ENCODE data around the gene ADD1.

ADD1 gene

DNA sequence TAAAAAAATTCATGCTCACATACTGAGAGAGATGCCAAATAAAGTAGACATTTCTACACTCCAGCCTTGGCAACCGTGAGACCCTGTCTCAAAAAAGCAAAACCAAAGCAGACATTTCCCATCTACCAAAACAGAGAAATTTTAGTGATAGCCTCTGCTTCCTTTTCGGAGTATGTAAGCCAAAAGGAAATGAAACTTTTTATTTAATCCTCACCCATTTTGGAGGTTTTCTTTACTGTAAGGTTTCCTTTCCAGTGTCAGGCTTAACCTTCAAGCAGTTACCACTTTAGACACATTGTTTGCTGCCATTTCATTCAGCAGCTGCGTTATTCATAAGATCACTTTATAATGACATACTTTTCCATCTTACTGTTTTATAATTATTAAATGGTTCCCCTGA, 15.9 kb downstream of the ADD1 start:
- no peak for DNase-seq (ENCODE audit: low spot score)

DNA sequence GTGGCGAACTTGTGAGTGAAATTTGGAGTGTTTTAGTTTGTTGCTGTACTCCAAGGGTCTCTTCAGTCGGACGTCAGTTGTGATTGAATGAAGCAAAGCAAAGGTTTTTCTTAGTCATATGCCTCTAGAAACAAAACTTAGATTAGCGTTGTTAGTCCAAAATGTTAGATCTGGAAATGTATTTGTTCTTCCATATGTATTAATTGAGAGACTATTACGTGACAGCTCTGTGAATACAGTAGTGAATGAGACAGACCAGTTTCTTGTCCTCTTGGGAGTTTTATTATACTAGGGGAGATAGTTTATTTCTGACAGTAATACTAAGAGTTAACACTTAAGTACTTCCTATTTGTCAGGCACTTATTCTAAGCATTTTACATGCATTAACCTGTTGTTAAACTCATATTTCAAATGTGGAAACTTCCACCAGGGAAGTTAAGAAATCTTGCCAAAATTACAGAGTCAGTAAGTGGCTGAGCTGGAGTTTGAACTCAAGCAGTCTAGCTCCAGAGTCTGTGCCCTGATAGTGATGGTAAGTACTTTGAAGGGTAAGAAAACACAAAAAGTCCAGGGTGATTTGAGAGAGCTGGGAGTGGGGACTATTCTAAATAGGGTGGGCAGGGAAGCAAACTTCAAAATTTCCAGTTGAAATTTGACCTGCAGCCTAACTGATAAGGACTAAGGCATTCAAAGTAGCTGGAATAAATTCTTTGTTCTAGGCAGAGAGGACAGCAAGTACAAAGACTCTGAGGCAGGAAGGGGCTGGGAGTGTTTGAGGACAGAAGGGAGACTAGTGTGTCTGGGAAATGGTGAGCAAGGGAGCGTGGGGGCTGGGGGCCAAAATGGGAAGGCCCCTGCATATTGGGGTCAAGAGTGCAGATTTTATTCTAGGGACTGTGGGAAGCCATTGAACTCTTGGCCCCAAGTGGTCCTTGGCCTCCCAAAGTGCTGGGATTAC, 17.0 kb downstream of the ADD1 start:
- DNase-seq (ENCODE audit: low spot score): no peak

DNA sequence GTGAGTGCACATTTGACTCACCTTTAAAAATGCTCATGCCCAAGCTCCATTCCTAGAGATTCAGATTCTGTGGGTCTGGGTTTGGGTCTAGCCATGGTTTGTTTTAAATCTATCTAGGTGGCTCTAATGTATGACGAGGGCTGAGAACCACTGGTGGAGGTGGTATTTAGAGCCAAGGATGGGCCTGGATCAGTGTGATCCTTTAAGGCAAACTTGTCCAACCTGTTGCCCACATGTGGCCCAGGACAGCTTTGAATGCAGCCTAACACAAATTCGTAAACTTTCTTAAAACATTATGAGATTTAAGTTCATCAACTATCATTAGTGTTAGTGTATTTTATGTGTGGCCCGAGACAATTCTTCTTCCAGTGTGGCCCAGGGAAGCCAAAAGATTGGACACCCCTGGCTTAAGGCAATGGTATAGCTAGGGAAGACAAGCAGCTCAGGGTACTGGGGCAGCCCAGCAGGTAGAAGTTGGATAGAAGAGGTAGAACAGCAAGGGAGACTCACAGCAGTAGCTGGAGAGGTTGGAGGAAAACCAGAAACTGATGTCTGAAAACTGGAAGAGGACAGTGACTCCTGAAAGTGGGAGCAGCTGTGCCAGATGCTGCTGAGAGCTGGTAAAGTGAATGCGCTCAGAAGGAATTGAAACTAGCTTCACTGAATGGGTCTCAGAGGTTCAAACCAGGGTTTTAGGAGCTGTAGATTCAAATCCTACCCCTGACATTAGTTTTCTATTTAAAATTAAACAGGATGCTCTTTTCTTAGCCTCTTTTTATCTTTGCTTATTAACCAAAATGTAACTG, 18.2 kb downstream of the ADD1 start:
- no peak for DNase-seq (ENCODE audit: low spot score)

DNA sequence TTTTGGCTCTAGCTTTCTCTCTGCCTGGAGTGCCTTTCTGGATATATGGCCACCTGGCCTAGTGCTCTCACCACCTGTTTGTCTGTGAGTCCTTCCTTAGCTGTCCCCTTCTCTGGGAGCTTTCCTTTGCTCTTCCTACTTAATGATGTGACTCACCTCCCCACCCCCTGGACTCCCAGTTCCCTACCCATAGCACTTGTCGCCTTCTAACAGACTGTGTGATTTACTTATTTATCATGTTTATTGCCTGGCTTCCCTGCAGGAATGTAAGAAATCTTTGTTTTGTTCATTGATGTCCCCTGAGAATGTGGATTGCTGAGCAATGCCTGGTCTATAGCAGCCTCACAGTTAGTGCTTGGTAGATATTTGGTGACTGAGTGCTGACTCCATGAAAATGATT, 18.9 kb downstream of the ADD1 start:
- DNase-seq (ENCODE audit: low spot score): no peak

DNA sequence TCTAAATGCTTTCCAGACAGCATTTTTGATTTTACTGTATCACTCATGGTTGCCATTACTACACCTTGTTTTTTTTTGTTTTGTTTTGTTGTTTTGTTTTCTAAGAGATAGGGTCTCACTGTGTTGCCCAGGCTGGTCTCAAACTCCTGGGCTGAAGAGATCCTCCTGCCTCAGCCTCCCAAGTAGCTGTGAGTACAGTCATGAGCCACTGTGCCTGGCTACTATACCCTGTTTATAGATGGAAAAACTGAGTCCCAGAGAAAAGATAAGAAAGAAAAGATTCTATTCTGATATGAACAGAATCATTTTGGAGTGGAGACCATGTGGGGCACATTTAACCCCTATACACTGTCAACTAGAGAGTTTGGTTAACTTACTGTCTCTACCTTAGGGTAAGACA, 20.0 kb downstream of the ADD1 start:
- DNase-seq (ENCODE audit: low spot score): no peak

DNA sequence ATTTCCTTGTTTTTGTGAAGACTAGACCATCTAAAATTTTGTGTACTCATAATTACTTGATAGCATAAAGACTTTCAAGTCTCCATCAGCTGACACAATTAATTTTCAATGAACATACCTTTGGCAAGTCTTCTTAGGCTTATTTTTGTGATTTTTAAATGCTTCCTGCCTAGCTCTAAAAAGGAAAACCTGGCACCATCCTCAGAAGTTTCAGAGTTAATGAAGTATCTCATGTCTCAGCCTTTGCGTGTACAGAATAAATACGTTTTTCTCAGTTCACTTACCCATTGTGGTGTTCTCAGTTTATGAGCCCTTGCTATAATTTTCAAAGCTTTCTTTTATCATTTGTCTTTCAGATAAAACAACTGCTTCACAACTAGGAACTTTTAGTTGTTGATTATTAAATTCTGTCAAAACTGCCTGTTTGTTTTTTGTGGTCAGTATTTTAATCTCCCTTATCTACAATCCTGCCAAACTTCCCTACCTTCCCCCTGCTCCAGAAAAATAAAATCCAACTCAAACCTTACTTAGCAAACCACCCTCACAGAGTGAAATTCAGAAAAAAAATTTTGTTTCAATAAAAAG, 21.6 kb downstream of the ADD1 start:
- no peak for DNase-seq (ENCODE audit: low spot score)

DNA sequence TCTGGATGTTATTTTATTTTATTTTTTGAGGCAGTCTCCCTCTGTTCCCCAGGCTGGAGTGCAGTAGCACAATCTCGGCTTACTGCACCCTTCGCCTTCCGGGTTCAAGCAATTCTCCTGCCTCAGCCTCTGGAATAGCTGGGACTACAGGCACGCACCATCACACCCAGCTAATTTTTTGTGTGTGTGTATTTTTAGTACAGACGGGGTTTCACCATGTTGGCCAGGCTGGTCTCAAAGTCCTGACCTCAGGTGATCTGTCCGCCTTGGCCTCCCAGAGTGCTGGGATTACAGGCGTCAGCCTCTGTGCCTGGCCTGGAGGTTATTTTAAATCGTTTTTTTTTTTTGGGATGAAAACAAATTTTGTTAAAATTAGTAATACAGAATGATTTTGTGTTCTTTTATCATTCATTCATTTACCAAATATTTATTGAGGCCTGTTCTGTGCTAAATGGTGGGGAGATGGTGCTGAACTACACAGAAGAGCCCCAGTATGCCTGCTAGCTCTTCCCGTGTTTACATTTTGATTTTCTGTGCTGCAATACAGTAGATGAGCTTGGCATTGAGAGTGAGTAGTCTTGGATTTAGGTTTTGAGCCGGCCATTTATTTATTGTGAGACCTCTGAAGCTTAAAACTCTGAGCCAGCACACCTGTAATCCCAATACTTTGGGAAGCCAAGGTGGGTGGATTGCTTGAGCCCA, 22.7 kb downstream of the ADD1 start:
- DNase-seq (ENCODE audit: low spot score): no peak

DNA sequence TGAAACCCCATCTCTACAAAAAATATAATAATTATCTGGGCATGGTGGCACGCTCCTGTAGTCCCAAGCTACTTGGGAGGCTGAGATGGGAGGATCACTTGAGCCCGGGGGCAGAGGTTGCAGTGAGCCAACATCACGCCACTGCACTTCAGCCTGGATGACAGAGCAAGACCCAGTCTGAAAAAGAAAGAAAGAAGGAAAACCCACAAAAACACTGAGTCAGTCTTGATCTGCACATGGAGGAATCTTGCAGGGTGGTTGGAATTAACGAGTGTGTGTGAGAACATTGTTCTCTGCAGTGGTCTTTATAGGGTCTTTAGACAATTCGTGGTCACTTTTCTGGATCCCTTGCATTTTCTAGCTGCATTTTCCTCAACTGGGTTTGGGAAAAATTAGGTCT, 23.2 kb downstream of the ADD1 start:
- no peak for DNase-seq (ENCODE audit: low spot score)

DNA sequence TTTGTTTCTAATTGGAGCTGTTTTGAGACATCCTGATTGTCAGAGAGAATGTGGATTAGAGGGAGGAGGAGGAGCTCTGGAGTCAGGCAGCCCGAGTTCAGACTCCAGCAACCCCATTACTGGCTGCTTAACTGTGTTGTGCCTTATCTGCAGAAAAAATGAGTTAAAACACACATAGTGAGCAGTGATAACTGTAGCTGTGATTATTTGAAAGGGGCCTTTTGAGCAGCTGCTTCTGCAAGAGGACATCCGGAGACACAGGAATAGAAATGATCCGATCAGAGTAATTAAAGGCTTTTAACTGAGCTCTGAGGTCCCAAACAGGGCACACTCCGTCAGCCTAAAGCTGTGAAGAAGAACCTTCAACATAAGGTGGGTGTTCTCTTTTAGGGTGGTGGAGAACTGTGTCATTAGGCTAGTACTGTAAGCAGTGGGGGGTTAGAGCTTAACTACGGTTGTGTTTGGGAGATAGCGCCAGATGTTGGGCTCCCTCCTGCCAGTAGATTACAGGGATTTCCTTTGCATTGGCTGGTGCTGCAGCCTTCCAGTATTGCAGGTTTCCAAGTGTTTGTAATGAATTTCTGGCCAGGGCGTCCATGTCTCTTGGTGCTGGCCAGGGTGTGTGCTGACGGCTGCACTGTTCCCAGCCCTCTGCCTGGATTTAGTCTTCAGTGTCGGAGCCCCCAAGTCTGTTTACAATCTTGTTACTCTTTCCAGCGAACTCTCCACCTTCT, 24.3 kb downstream of the ADD1 start:
- no peak for DNase-seq (ENCODE audit: low spot score)

DNA sequence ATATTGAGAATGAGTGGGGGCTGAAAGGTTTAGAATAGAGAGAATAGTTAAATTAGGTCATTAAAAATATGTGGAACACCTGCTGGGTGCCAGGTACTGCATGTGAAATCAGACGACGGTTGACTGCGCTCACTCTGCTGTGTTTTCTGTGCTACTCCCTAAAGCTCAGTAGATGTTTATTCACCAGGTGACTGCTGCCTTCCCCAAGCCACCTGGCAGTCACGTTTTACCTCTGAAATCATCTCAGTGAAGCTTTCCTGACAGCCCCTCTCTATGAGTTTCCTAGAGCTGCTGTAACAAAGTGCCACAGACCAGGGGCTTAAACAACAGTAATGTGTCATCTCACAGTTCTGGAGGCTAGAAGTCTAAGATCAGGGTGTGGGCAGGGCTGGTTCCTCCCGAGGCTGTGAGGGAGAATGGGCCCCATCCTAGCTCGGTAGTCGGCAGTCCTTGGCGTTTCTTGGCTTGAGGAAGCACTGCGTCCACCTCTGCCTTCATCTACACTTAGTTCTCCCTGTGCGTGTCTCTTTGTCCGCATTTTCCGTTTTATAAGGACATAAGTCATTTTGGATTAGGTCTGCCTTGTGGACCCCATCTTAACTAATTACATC, 25.3 kb downstream of the ADD1 start:
- DNase-seq (ENCODE audit: low spot score): no peak

DNA sequence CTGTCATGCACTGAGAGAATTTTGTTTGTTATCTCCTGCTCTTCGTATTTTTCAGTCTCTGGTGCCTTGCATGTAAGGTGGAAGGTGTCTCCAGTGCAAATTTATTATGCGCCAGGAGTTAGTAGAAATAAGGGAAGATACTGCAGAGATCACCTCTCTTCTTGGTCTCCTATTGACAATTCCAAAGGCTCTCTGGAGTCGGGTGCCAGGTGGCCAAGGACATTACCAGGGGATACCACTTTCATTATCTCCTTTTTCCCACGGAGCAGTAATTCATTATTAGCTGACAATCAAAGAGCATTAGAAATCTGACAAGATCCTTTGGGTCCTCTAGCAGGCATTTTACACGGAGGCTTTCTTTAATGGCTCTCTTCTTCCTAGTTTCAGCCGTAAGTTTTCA, 26.0 kb downstream of the ADD1 start:
- DNase-seq (ENCODE audit: low spot score): no peak

DNA sequence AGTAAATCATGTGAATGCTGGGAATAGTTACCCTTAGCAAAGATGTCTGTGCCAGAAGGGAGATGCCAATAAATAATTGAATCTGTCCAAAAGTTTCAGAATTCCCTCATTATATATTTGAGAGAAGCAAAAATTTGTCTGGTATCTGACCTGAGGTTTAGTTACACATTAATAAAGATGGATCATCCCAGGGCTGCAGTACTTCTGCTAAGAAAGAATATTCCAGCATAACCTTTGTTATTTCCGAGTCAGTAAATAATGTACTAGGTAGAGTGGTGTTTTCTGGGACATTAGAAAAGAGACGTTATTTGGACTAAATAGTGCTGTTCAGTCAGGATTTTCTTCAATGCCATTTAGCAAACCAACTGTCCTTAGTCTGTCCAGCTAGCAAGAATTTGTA, 26.4 kb downstream of the ADD1 start:
- DNase-seq (ENCODE audit: low spot score): no peak

DNA sequence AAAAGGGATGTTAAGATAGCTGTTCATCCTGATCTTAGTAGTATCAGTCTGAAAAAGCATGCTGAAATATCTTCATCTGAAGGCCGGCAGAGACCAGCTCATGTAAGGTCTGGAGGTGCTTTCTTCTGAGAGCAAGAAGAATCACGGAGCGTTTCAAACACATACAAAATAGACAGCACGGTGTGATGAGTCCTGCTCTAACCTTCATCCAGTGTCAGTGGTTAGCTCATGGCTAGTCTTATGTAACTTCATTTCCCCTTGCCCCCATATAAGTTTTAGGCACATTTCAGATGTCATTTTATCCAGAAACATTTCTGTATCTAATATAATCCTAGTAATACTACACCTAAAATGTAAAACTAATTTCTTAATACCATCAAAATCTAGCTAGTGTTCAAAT, 27.8 kb downstream of the ADD1 start:
- DNase-seq (ENCODE audit: low spot score): no peak

DNA sequence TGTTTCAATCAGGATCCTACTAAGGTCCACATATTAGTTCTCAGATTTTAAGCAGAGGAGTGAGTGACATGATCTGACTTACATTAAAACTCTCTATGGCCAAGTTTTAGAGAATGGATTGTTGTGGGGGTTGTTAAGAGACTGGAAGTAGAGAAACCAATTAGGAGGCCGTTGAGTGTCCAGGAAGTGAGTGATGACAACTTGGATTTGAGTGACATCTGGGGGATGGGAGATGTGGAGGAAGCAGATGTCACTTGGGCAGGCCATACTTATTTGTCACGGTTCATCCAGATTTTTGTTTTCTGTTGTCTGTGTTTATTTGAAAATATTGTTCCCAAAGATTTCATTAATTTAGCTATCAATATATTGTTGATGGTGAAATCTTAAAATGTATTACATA, 28.3 kb downstream of the ADD1 start:
- no peak for DNase-seq (ENCODE audit: low spot score)

DNA sequence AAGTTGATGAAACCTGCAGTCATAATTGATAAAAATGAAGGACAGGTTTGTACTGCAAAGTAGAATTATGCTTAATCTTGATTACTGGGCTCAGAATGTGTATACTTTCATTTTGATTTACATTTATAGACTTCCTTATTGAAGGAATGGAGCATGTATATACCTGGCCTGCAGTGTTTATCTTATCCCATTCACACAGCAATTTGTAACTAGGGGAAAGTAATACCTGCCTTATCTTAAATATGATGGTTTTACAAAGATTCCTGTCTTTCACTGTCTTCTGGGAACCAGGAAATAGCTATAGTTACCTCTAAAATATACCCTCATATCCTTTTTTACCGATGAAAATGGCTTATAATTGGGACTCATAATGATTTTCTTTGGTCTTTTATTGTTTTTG, 29.7 kb downstream of the ADD1 start:
- DNase-seq (ENCODE audit: low spot score): no peak

DNA sequence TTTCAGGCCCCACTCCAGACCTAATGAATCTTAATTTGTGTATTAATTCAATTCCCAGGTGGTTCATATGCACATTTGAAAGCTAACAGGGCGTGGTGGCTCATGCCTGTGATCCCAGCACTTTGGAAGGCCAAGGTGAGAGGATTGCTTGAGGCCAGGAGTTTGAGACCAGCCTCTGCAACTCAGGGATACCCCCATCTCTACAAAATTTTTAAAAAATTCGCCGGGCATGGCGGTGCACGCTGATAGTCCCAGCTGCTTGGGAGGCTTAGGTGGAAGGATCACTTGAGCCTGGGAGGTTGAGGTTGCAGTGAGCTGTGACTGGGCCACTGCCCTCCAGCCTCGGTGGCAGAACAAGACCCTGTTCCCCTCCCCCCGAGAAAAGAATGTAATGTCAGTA, 31.2 kb downstream of the ADD1 start:
- no peak for DNase-seq (ENCODE audit: low spot score)

DNA sequence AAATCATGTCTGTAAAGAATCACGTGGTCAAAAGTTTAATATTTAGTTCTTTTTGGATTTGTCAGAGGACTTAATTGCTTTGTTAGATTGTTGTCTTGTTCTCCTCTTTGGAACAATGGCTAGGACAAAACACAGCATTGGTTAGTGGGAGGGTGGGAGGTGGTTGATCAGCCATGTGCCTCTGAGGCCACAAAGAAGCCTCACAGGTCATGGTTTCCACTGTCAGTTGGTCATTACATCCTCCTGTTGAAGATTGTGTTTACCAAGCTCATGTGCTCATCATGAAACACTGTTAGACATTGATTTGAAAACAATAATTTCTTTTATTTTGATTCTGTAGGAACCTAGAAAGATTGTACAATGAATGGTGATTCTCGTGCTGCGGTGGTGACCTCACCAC, 31.9 kb downstream of the ADD1 start:
- no peak for DNase-seq (ENCODE audit: low spot score)

DNA sequence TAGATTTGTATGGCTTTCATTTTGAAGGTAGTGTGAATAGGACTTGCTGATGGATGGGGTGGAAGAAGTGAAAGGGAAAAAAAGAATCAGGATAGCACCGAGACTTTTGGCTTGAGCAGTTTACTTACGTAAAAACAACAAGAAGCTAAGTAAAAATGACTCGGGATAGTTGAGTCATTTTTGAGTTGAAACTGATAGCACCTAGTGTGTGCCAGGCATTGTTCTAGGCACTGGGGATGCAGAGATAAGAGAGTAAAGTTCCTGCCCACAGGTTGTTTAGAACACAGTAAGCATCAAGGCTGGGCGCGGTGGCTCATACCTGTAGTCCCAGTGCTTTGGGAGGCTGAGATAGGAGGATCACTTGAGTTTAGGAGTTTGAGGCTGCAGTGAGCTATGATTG, 34.7 kb downstream of the ADD1 start:
- no peak for DNase-seq (ENCODE audit: low spot score)

DNA sequence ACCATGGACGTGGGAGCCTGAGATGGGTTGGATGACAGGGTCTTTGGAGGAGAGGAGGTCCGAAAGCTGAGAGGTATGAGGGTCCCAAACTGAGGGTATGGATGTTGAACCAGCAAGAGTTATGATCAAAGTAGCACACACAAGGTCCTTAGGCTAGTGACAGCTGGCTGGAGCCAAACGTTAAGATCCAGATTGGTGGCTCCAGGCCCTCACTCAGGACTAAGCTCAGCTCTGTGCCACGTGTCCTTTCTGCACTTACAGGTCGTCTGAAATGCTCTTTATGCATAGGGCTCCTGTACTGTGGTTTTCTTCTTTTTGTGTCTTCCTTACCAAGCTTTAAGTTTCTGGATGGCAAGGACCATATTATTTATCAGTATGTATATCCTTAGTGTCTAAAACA, 35.4 kb downstream of the ADD1 start:
- no peak for DNase-seq (ENCODE audit: low spot score)

DNA sequence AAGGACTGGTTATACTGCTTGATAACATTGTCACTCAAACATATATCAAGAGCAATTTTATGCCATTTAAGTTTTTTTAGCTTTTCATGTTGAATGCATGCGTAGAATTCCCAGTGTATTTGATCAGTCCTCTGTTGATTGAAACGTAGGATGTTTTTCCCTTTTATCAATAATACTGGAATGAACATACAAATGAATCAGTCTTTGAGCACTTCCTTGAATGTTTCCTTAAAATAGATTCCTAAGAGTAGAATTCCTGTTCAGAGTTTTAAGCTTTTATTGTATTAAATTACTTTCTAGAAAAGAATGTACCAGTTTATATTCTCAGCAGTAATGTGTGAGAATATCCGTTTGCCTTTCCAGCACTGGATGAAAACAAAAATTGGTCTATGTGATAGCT, 37.8 kb downstream of the ADD1 start:
- no peak for DNase-seq (ENCODE audit: low spot score)

DNA sequence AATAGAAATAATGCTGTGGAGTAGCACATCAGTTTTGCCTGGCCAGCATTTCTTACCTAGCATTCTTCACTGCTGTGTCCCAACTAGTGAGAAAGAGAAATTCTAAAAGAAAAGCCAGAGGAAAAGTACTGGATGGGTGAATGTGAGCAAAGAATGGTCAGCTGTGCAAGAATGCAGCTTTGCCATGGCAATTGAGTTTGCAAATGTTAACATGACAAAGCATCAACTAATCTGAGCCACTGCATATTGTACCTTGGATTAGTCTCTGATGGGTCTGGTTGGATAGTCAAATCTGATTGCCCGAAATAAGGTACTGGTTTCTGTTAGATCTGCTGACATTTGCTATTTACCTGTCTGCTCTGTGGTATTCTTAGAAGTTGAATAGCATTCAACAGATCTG, 38.7 kb downstream of the ADD1 start:
- no peak for DNase-seq (ENCODE audit: low spot score)

All from CD4-positive, alpha-beta T cell treated with Interleukin-15 for 4 hours (primary cell).